Activated CD8-positive, alpha-beta T cell treated with anti-CD3 and anti-CD28 coated beads for 36 hours (primary cell): ENCODE data around the gene KIF26A. TPM values are rescaled to one million over a fixed set of nuclear protein-coding genes. Genes with fewer than 3 reads are reported as not detected.

ENCODE experiments used
- ATAC-seq: fragments of 200-7000 bp; cut with Tn5 transposase; one replicate; pipeline ENCODE4 v1.10.0; 2021; ENCODE audit warnings: mild to moderate bottlenecking, moderate library complexity
- CTCF ChIA-PET: fragments of 350-600 bp; sonication (Branson Sonifier 250); formaldehyde crosslinking; loops from one replicate; lab custom pipeline; 2021; ENCODE audit warnings: antibody characterized with exemption; lab: Charles Lee
- POLR2A ChIA-PET: fragments of 350-600 bp; sonication (Branson Sonifier 250); formaldehyde crosslinking; loops from one replicate; lab custom pipeline; 2021; ENCODE audit warnings: antibody characterized with exemption; lab: Charles Lee
- DNase-seq: peaks from one replicate; pipeline ENCODE4 v3.0.0-alpha.2; 2020
- H3K27ac Mint-ChIP-seq: one replicate; pipeline ENCODE4 v1.8.0; 2021; ENCODE audit warnings: mild to moderate bottlenecking, mixed read lengths
- H3K27me3 Mint-ChIP-seq: one replicate; pipeline ENCODE4 v1.8.0; 2021; ENCODE audit warnings: mixed read lengths
- H3K36me3 Mint-ChIP-seq: one replicate; pipeline ENCODE4 v1.8.0; 2021; ENCODE audit warnings: low read depth, mixed read lengths
- H3K4me1 Mint-ChIP-seq: one replicate; pipeline ENCODE4 v1.8.0; 2021; ENCODE audit warnings: low read depth, mixed read lengths
- H3K4me3 Mint-ChIP-seq: one replicate; pipeline ENCODE4 v1.8.0; 2021; ENCODE audit warnings: mild to moderate bottlenecking, moderate library complexity, mixed read lengths
- H3K9me3 Mint-ChIP-seq: one replicate; pipeline ENCODE4 v1.8.0; 2021; ENCODE audit warnings: mixed read lengths
- CTCF ChIP-seq: fragments of 200-600 bp; IDR thresholded peaks from one replicate; pipeline ENCODE4 v1.8.0; 2022; ENCODE audit warnings: antibody characterized with exemption, mild to moderate bottlenecking
- intact Hi-C: fragments of 100-400 bp; cut with micrococcal nuclease; formaldehyde crosslinking; loops from one replicate; pipeline ENCODE4 v1.10.0; 2022
- total RNA-seq, 2 experiments: library from RNA; stranded (reverse); gene quantifications; one replicate each; pipeline ENCODE4 v1.2.3, GENCODE V29; 2021

KIF26A gene
- total RNA-seq, 2 experiments from 2014 or later: 0.59 to 0.65 TPM

- TF ChIP-seq CTCF: no peak
- H3K27ac Mint-ChIP-seq: no peak overlapping the region
- intact Hi-C loops: loop anchor here (5.0 kb wide), 1 partner anchor 503 kb away; no protein-coding TSS in a partner anchor
- ChIA-PET CTCF (interaction anchor here (0.6 kb wide), 1 partner anchor 230 kb away, joined by 3 read pairs; no protein-coding TSS in a partner anchor), POLR2A (no interaction called here)
- no peak overlapping the region for H3K4me3 Mint-ChIP-seq
- H3K36me3 Mint-ChIP-seq: no peaks in the 10 kb centered on the region
- DNase-seq (no peak), ATAC-seq (peak; percentile 1)
- H3K4me1 Mint-ChIP-seq: peaks cover 4% of the 10 kb centered on the region
- H3K27me3 Mint-ChIP-seq: peaks cover 25% of the 10 kb centered on the region
- H3K9me3 Mint-ChIP-seq: no peaks in the 10 kb centered on the region
These were observed 502 bp downstream of the KIF26A start for GRCh38 chr14:104138718-104139459.

GRCh38 chr14:104139460-104140212 is 1.2 kb downstream of the KIF26A start:
- no peak for DNase-seq
- CTCF ChIA-PET: interaction anchor here (0.6 to 0.7 kb wide), 2 partner anchors 45 to 231 kb away, joined by 3 to 4 read pairs; no protein-coding TSS in a partner anchor
- no peak for TF ChIP-seq CTCF
- H3K27me3 Mint-ChIP-seq: peaks cover 22% of the 10 kb centered on the region
- no peak for ATAC-seq
- POLR2A ChIA-PET: no interaction called here
- H3K27ac Mint-ChIP-seq: no peak overlapping the region
- no peaks in the 10 kb centered on the region for H3K36me3 Mint-ChIP-seq
- intact Hi-C loops: loop anchor here (5.0 to 10.0 kb wide), 2 partner anchors 425 to 503 kb away; no protein-coding TSS in a partner anchor
- peaks cover 4% of the 10 kb centered on the region for H3K4me1 Mint-ChIP-seq
- no peaks in the 10 kb centered on the region for H3K9me3 Mint-ChIP-seq
- no peak overlapping the region for H3K4me3 Mint-ChIP-seq

GRCh38 chr14:104140213-104140462 is 1.8 kb downstream of the KIF26A start:
- CTCF ChIA-PET: interaction anchor here (0.7 kb wide), 1 partner anchor 46 kb away, joined by 4 read pairs; no protein-coding TSS in a partner anchor
- no peak overlapping the region for H3K4me3 Mint-ChIP-seq
- H3K27ac Mint-ChIP-seq: no peak overlapping the region
- peaks cover 4% of the 10 kb centered on the region for H3K4me1 Mint-ChIP-seq
- ATAC-seq: no peak
- DNase-seq: no peak
- no peaks in the 10 kb centered on the region for H3K36me3 Mint-ChIP-seq
- POLR2A ChIA-PET: no interaction called here
- intact Hi-C loops: loop anchor here (10.0 kb wide), 1 partner anchor 425 kb away; no protein-coding TSS in a partner anchor
- H3K9me3 Mint-ChIP-seq: no peaks in the 10 kb centered on the region
- peaks cover 18% of the 10 kb centered on the region for H3K27me3 Mint-ChIP-seq
- TF ChIP-seq CTCF: no peak

- intact Hi-C loops: loop anchor here (10.0 kb wide), 1 partner anchor 424 kb away; no protein-coding TSS in a partner anchor
- no peak overlapping the region for H3K4me3 Mint-ChIP-seq
- ChIA-PET CTCF (interaction anchor here (0.7 kb wide), 1 partner anchor 46 kb away, joined by 4 read pairs; no protein-coding TSS in a partner anchor), POLR2A (no interaction called here)
- H3K27me3 Mint-ChIP-seq: peaks cover 13% of the 10 kb centered on the region
- no peaks in the 10 kb centered on the region for H3K9me3 Mint-ChIP-seq
- TF ChIP-seq CTCF: no peak
- DNase-seq (no peak), ATAC-seq (no peak)
- H3K36me3 Mint-ChIP-seq: no peaks in the 10 kb centered on the region
- H3K27ac Mint-ChIP-seq: no peak overlapping the region
- peaks cover 4% of the 10 kb centered on the region for H3K4me1 Mint-ChIP-seq
These were observed 2.3 kb downstream of the KIF26A start for GRCh38 chr14:104140463-104141331.
